Panc1 (cell line): ENCODE data around the gene NUTM2B. TPM values are rescaled to one million over a fixed set of nuclear protein-coding genes. Genes with fewer than 3 reads are reported as not detected.
"Not testable (repeated sequence)": the region's sequence is repeated elsewhere in the genome, so short reads cannot be mapped to it uniquely, and the experiment has no call there.

Experiments used
- ATAC-seq: fragments of 200-7000 bp; cut with Tn5 transposase; 2 replicates; pipeline ENCODE4 v1.9.1; 2020; ENCODE audit warnings: mild to moderate bottlenecking, moderate library complexity
- Bru-seq: library from RNA; stranded (reverse); fragments of 400-500 nt; gene quantifications from one replicate; lab custom pipeline; 2021; lab: Mats Ljungman, UMichigan
- BruChase-seq, 2 experiments: library from RNA; stranded (reverse); fragments of 400-500 nt; gene quantifications; one replicate each; lab custom pipeline; 2021; lab: Mats Ljungman, UMichigan
- BruUV-seq: library from RNA; stranded (reverse); fragments of 400-500 nt; replicated peaks from 2 replicates; lab custom pipeline; 2021; lab: Mats Ljungman, UMichigan
- CTCF ChIA-PET: fragments of 300-600 bp; sonication (Branson Sonifier 250); formaldehyde crosslinking; loops from one replicate; lab custom pipeline; 2022; ENCODE audit warnings: antibody characterized with exemption; lab: Charles Lee
- POLR2A ChIA-PET: fragments of 300-600 bp; sonication (Branson Sonifier 250); formaldehyde crosslinking; loops from one replicate; lab custom pipeline; 2022; ENCODE audit warnings: antibody characterized with exemption; lab: Charles Lee
- DNase-seq: peaks from one replicate; pipeline ENCODE4 v3.0.0-alpha.2; 2010; ENCODE audit warnings: low read depth, low spot score
- H3K27ac ChIP-seq: 2 replicates; pipeline ENCODE4 v1.5.1; 2011; ENCODE audit warnings: mild to moderate bottlenecking, low read length, inconsistent platforms
- H3K27me3 ChIP-seq: fragments of 200-500 bp; sonication (Bioruptor generic); 2 replicates; pipeline ENCODE4 v1.6.0; 2014; ENCODE audit warnings: low read length, inconsistent platforms; ENCODE audit not compliant: control insufficient read depth, insufficient read depth
- H3K36me3 ChIP-seq: fragments of 200-500 bp; sonication (Bioruptor generic); 2 replicates; pipeline ENCODE4 v1.5.1; 2014; ENCODE audit warnings: inconsistent platforms, mild to moderate bottlenecking, low read length, moderate library complexity; ENCODE audit not compliant: control insufficient read depth, insufficient read depth
- H3K4me1 ChIP-seq: 2 replicates; pipeline ENCODE4 v1.5.1; 2011; ENCODE audit warnings: inconsistent platforms, mild to moderate bottlenecking, low read length, moderate library complexity; ENCODE audit not compliant: control insufficient read depth, insufficient read depth
- H3K4me3 ChIP-seq, 2 experiments: 2 replicates each; pipeline ENCODE4 v1.5.1; 2011 to 2012; ENCODE audit warnings: low read depth in 2 of 2, low read length in 2 of 2, mild to moderate bottlenecking in 2 of 2, inconsistent platforms in 1 of 2, moderate library complexity in 1 of 2
- H3K9me3 ChIP-seq: fragments of 200-500 bp; sonication (Bioruptor generic); 2 replicates; pipeline ENCODE4 v1.5.1; 2014; ENCODE audit warnings: low read depth, mild to moderate bottlenecking, inconsistent platforms, low read length, moderate library complexity; ENCODE audit not compliant: control insufficient read depth, insufficient read depth
- in situ Hi-C: cut with HindIII; loops from 2 replicates; pipeline ENCODE4 v1.10.0; 2016; ENCODE audit warnings: low sequenced_read_pairs, low pct_unique_long_range_greater_than_20kb
- intact Hi-C: fragments of 100-400 bp; cut with micrococcal nuclease; formaldehyde crosslinking; loops from one replicate; pipeline ENCODE4 v1.10.0; 2022; ENCODE audit not compliant: unreplicated experiment
- long read RNA-seq: library from polyadenylated mRNA; unstranded; transcript quantifications from one replicate; pipeline ENCODE4 v2.0.0, GENCODE V29; 2021; ENCODE audit not compliant: unreplicated experiment
- polyA plus RNA-seq: library from polyadenylated mRNA; unstranded; fragments of >200 nt; gene quantifications from one replicate; pipeline ENCODE4 v1.2.1, GENCODE V29; 2012; ENCODE audit warnings: missing spikeins; ENCODE audit not compliant: insufficient read length
- total RNA-seq: library from RNA; stranded (reverse); gene quantifications from one replicate; pipeline ENCODE4 v1.2.1, GENCODE V29; 2021; ENCODE audit not compliant: unreplicated experiment

NUTM2B gene
- total RNA-seq (0.31 TPM), Bru-seq, nascent RNA (percentile 13 among the genes with signal in this experiment), BruChase-seq, experiment 1, labeled RNA remaining after a 2-hour chase (percentile 21 among the genes with signal in this experiment), BruChase-seq, experiment 2, labeled RNA remaining after a 6-hour chase (percentile 21 among the genes with signal in this experiment)
- 0.74 TPM for polyA plus RNA-seq
- long read RNA-seq = 0 reads

GRCh38 chr10:79702927-79703326 is at the start of gene NUTM2B:
Gene NUTM2B (plus strand): TSS chr10:79703227. CDS start chr10:79703610, 383 bp downstream.
- in situ Hi-C loops = not testable (repeated sequence)

GRCh38 chr10:79663287-79663686 is 39.7 kb upstream of the NUTM2B start:
- CTCF ChIA-PET, BruUV-seq, H3K36me3 ChIP-seq, DNase-seq, POLR2A ChIA-PET, ATAC-seq, H3K27me3 ChIP-seq, H3K4me3 ChIP-seq, H3K4me1 ChIP-seq, H3K9me3 ChIP-seq, intact Hi-C loops, in situ Hi-C loops, H3K27ac ChIP-seq: not testable (repeated sequence)

More at GRCh38 chr10:79702927-79703326, at the start of gene NUTM2B:
- H3K27me3 ChIP-seq, ATAC-seq, H3K36me3 ChIP-seq, H3K4me1 ChIP-seq, CTCF ChIA-PET, H3K9me3 ChIP-seq, H3K4me3 ChIP-seq, BruUV-seq, intact Hi-C loops, POLR2A ChIA-PET, DNase-seq, H3K27ac ChIP-seq: not testable (repeated sequence)

- in situ Hi-C loops, H3K4me1 ChIP-seq, intact Hi-C loops, H3K27ac ChIP-seq, H3K9me3 ChIP-seq, H3K27me3 ChIP-seq, H3K36me3 ChIP-seq, POLR2A ChIA-PET, H3K4me3 ChIP-seq, CTCF ChIA-PET, BruUV-seq, ATAC-seq, DNase-seq: not testable (repeated sequence)
Observed at GRCh38 chr10:79664686-79665085, 38.3 kb upstream of the NUTM2B start.

- POLR2A ChIA-PET, H3K27ac ChIP-seq, in situ Hi-C loops, H3K9me3 ChIP-seq, BruUV-seq, H3K27me3 ChIP-seq, CTCF ChIA-PET, intact Hi-C loops, H3K4me1 ChIP-seq, ATAC-seq, H3K36me3 ChIP-seq, H3K4me3 ChIP-seq, DNase-seq: not testable (repeated sequence)
Observed at GRCh38 chr10:79669248-79669788, 33.7 kb upstream of the NUTM2B start.

- BruUV-seq, CTCF ChIA-PET, H3K27ac ChIP-seq, DNase-seq, H3K27me3 ChIP-seq, H3K4me3 ChIP-seq, in situ Hi-C loops, intact Hi-C loops, H3K4me1 ChIP-seq, H3K9me3 ChIP-seq, POLR2A ChIA-PET, ATAC-seq, H3K36me3 ChIP-seq: not testable (repeated sequence)
Observed at GRCh38 chr10:79674878-79675277, 28.1 kb upstream of the NUTM2B start.

GRCh38 chr10:79683026-79683883 is 19.8 kb upstream of the NUTM2B start:
- H3K4me1 ChIP-seq, H3K36me3 ChIP-seq, POLR2A ChIA-PET, H3K4me3 ChIP-seq, CTCF ChIA-PET, in situ Hi-C loops, H3K9me3 ChIP-seq, intact Hi-C loops, DNase-seq, BruUV-seq, H3K27ac ChIP-seq, H3K27me3 ChIP-seq: not testable (repeated sequence)
- ATAC-seq = peak; percentile 38; the same call in 1 of the 2 replicates
